H9 (cell line): ENCODE results near the gene LSP1. TPM values are rescaled to one million over a fixed set of nuclear protein-coding genes. Genes with fewer than 3 reads are reported as not detected.

Source experiments
- DNase-seq: peaks from one replicate; pipeline ENCODE4 v3.0.0-alpha.2; 2017
- H2AFZ ChIP-seq: one replicate; pipeline ENCODE4 v1.6.1; 2013; ENCODE audit warnings: mild to moderate bottlenecking, low read length, control low read depth, moderate library complexity
- H2AK5ac ChIP-seq: 2 replicates; pipeline ENCODE4 v1.6.1; 2013; ENCODE audit warnings: low read length, control low read depth, mixed read lengths; ENCODE audit not compliant: insufficient read length
- H2BK120ac ChIP-seq: one replicate; pipeline ENCODE4 v1.6.1; 2013; ENCODE audit warnings: low read depth, mild to moderate bottlenecking, low read length, control low read depth, inconsistent platforms; ENCODE audit not compliant: poor library complexity, severe bottlenecking
- H2BK12ac ChIP-seq: 2 replicates; pipeline ENCODE4 v1.6.1; 2013; ENCODE audit warnings: low read length, control low read depth, mixed read lengths, low read depth; ENCODE audit not compliant: insufficient read length
- H2BK15ac ChIP-seq: 2 replicates; pipeline ENCODE4 v1.6.1; 2013; ENCODE audit warnings: low read depth, low read length, control low read depth
- H2BK20ac ChIP-seq: one replicate; pipeline ENCODE4 v1.6.1; 2013; ENCODE audit warnings: low read depth, mild to moderate bottlenecking, low read length, control low read depth, inconsistent platforms; ENCODE audit not compliant: poor library complexity, severe bottlenecking
- H2BK5ac ChIP-seq: 2 replicates; pipeline ENCODE4 v1.6.1; 2013; ENCODE audit warnings: low read length, control low read depth, mixed read lengths; ENCODE audit not compliant: insufficient read length
- H3K14ac ChIP-seq: 2 replicates; pipeline ENCODE4 v1.6.1; 2013; ENCODE audit warnings: low read length, control low read depth; ENCODE audit not compliant: insufficient read depth
- H3K18ac ChIP-seq: 2 replicates; pipeline ENCODE4 v1.6.1; 2013; ENCODE audit warnings: low read depth, mild to moderate bottlenecking, mixed read lengths, low read length, control low read depth; ENCODE audit not compliant: insufficient read length
- H3K23ac ChIP-seq: 2 replicates; pipeline ENCODE4 v1.6.1; 2013; ENCODE audit warnings: low read length, control low read depth, mixed read lengths, low read depth; ENCODE audit not compliant: insufficient read length
- H3K23me2 ChIP-seq: 2 replicates; pipeline ENCODE4 v1.6.1; 2013; ENCODE audit warnings: low read depth, mild to moderate bottlenecking, mixed read lengths, low read length, control low read depth; ENCODE audit not compliant: insufficient read length, poor library complexity, severe bottlenecking
- H3K27ac ChIP-seq: 2 replicates; pipeline ENCODE4 v1.5.1; 2013; ENCODE audit warnings: low read length, control low read depth, mixed read lengths, low read depth; ENCODE audit not compliant: insufficient read length
- H3K27me3 ChIP-seq: 2 replicates; pipeline ENCODE4 v1.6.1; 2013; ENCODE audit warnings: low read length, control low read depth, inconsistent platforms; ENCODE audit not compliant: insufficient read depth
- H3K4ac ChIP-seq: 2 replicates; pipeline ENCODE4 v1.6.1; 2013; ENCODE audit warnings: low read depth, mild to moderate bottlenecking, control low read depth, inconsistent platforms, low read length, moderate library complexity
- H3K4me1 ChIP-seq: 2 replicates; pipeline ENCODE4 v1.6.1; 2013; ENCODE audit warnings: low read length, control low read depth, inconsistent platforms; ENCODE audit not compliant: insufficient read depth
- H3K4me2 ChIP-seq: 2 replicates; pipeline ENCODE4 v1.6.1; 2013; ENCODE audit warnings: low read length, control low read depth, mixed read lengths; ENCODE audit not compliant: insufficient read length, insufficient read depth
- H3K56ac ChIP-seq: 2 replicates; pipeline ENCODE4 v1.6.1; 2013; ENCODE audit warnings: low read depth, mild to moderate bottlenecking, mixed read lengths, low read length, control low read depth; ENCODE audit not compliant: insufficient read length
- H3K79me1 ChIP-seq: 2 replicates; pipeline ENCODE4 v1.6.1; 2013; ENCODE audit warnings: low read depth, mild to moderate bottlenecking, moderate library complexity, low read length, control low read depth, inconsistent platforms; ENCODE audit not compliant: insufficient read depth, poor library complexity, severe bottlenecking
- H3K79me2 ChIP-seq: 2 replicates; pipeline ENCODE4 v1.6.1; 2013; ENCODE audit warnings: low read length, control low read depth, inconsistent platforms; ENCODE audit not compliant: insufficient read depth
- H3K9ac ChIP-seq: 2 replicates; pipeline ENCODE4 v1.6.1; 2013; ENCODE audit warnings: low read length, control low read depth, mixed read lengths; ENCODE audit not compliant: insufficient read length; ENCODE audit errors: extremely low read depth
- H3K9me3 ChIP-seq: one replicate; pipeline ENCODE4 v1.6.1; 2013; ENCODE audit warnings: low read depth, low read length, inconsistent platforms; ENCODE audit not compliant: control insufficient read depth
- H3T11ph ChIP-seq: one replicate; pipeline ENCODE4 v1.6.1; 2013; ENCODE audit warnings: mild to moderate bottlenecking, low read length, control low read depth, inconsistent platforms
- H4K20me1 ChIP-seq: one replicate; pipeline ENCODE4 v1.6.1; 2013; ENCODE audit not compliant: control insufficient read depth, insufficient read length, insufficient read depth
- H4K5ac ChIP-seq: 2 replicates; pipeline ENCODE4 v1.6.1; 2013; ENCODE audit warnings: low read depth, mild to moderate bottlenecking, mixed read lengths, low read length, control low read depth; ENCODE audit not compliant: insufficient read length
- H4K8ac ChIP-seq: replicated peaks from 2 replicates; pipeline ENCODE4 v1.6.1; 2013; ENCODE audit warnings: low read length, control low read depth, mixed read lengths, low read depth; ENCODE audit not compliant: insufficient read length
- H4K91ac ChIP-seq: 2 replicates; pipeline ENCODE4 v1.6.1; 2013; ENCODE audit warnings: low read depth, mild to moderate bottlenecking, moderate library complexity, mixed read lengths, low read length, control low read depth; ENCODE audit not compliant: insufficient read length
- H3K27ac Mint-ChIP-seq, 3 experiments: 2 replicates in 2 of 3; 3 replicates in 1 of 3; pipeline ENCODE4 v1.8.0; 2020 to 2021; ENCODE audit warnings: mixed read lengths in 3 of 3, mild to moderate bottlenecking in 1 of 3, moderate library complexity in 1 of 3
- H3K27me3 Mint-ChIP-seq: 2 replicates; pipeline ENCODE4 v1.8.0; 2021; ENCODE audit warnings: low read depth, mild to moderate bottlenecking, moderate library complexity, mixed read lengths
- H3K36me3 Mint-ChIP-seq, 3 experiments: 2 replicates in 2 of 3; 3 replicates in 1 of 3; pipeline ENCODE4 v1.8.0; 2020 to 2021; ENCODE audit warnings: low read depth in 3 of 3, mixed read lengths in 3 of 3; ENCODE audit not compliant: insufficient read depth in 1 of 3
- H3K4me1 Mint-ChIP-seq, 2 experiments: 2 replicates each; pipeline ENCODE4 v1.8.0; 2020; ENCODE audit warnings: mixed read lengths in 2 of 2
- H3K4me3 Mint-ChIP-seq, 2 experiments: 2 replicates in 1 of 2; 3 replicates in 1 of 2; pipeline ENCODE4 v1.8.0; 2020 to 2021; ENCODE audit warnings: mild to moderate bottlenecking in 2 of 2, mixed read lengths in 2 of 2, moderate library complexity in 1 of 2
- H3K9me3 Mint-ChIP-seq, 2 experiments: 2 replicates in 1 of 2; 3 replicates in 1 of 2; pipeline ENCODE4 v1.8.0; 2020; ENCODE audit warnings: mild to moderate bottlenecking in 2 of 2, mixed read lengths in 2 of 2, moderate library complexity in 1 of 2
- WGBS: extraction: QIAGEN DNeasy Blood & Tissue Kit; methylation state at CpG from one replicate; pipeline ENCODE4 v1.1.7; 2013; ENCODE audit warnings: missing lambda C conversion rate, low lambda C conversion rate, mixed read lengths; ENCODE audit not compliant: insufficient read length; ENCODE audit errors: extremely low coverage; 5-methylcytosine and 5-hydroxymethylcytosine counted together
- total RNA-seq: library from RNA; stranded (reverse); gene quantifications from 2 replicates; pipeline ENCODE4 v1.2.1, GENCODE V29; 2021
- TF ChIP-seq, protein P1 (sequence below): fragments of 200-600 bp; sonication (generic); conservative IDR thresholded peaks from 3 replicates; pipeline ENCODE4 v1.8.0; 2021; ENCODE audit warnings: antibody characterized with exemption, mild to moderate bottlenecking

LSP1 gene
- total RNA-seq, 1 experiment from 2014 or later, result not detected

DNA sequence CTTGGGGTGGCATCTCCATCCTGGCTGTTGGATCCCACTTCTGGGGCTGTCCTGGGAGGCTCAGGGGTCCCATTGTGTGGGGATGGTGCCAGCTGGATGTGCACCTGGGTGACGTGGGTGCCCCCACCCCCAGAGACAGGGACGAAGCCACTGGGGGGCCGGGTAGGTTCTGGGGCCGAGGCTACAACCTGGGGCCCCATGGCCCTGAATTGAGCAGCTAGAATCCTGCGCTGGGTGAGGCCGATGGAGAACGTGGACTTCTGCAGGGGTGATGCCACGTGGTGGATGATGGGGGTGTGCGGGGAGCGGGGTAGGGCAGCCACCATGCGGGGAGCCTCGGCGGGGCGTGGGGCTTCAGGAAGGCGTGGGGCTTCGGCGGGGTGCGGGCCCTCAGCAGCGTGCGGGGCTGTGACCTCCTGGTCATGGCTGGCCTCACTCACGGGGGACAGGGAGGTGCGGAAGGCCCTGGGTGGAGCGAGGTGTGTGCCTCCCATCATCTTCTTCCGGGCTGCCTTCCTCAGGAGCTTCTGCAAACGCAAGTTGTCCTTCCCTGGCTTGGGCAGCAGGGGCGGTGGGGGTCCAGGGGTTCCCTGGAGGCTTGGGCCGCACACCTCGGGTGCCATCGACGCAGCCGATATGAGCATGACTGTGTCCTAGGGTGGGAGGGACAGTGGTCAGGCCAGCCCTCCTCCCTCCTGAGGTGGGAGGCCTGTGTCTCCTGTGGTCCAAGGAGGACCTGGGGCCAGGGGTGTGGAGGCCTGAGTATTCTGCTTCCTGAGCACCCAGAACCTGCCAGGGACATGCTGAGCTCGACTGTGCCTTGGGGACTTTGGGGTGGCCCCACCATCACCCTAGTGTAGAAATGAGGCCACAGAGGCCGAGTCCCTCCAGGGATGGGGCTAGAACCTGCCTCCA lies 37.3 kb downstream of the LSP1 start:
- Mint-ChIP-seq H3K9me3 (no peaks in the 10 kb centered on the region; a peak in 1 of 5 replicates), H3K4me3 (no peak overlapping the region), H3K4me1 (no peaks in the 10 kb centered on the region), H3K36me3 (no peaks in the 10 kb centered on the region), H3K27me3 (peaks cover 19% of the 10 kb centered on the region), H3K27ac (no peak overlapping the region)
- Histone ChIP-seq H4K91ac (no peak overlapping the region), H2BK5ac (no peak overlapping the region), H4K5ac (no peak overlapping the region), H3T11ph (no peak overlapping the region), H3K4ac (no peak overlapping the region), H2BK20ac (no peak overlapping the region), H3K79me1 (no peaks in the 10 kb centered on the region), H3K4me2 (no peak overlapping the region), H3K18ac (no peak overlapping the region), H3K23ac (no peak overlapping the region), H3K23me2 (no peaks in the 10 kb centered on the region), H2BK12ac (no peak overlapping the region), H2AFZ (no peak overlapping the region), H3K27ac (no peak overlapping the region), H2BK120ac (no peak overlapping the region), H3K4me1 (no peaks in the 10 kb centered on the region), H2BK15ac (no peak overlapping the region), H3K9me3 (no peaks in the 10 kb centered on the region), H3K9ac (no peak overlapping the region), H3K14ac (no peak overlapping the region; the same call in 1 of the 2 replicates), H2AK5ac (no peak overlapping the region), H4K8ac (no peak overlapping the region), H3K79me2 (no peaks in the 10 kb centered on the region), H4K20me1 (no peaks in the 10 kb centered on the region), H3K56ac (no peak overlapping the region), H3K27me3 (no peaks in the 10 kb centered on the region)
- no CpG with 5 or more reads among the region's 33 CpGs for WGBS
- DNase-seq, result no peak
- TF ChIP-seq, protein P1, sequence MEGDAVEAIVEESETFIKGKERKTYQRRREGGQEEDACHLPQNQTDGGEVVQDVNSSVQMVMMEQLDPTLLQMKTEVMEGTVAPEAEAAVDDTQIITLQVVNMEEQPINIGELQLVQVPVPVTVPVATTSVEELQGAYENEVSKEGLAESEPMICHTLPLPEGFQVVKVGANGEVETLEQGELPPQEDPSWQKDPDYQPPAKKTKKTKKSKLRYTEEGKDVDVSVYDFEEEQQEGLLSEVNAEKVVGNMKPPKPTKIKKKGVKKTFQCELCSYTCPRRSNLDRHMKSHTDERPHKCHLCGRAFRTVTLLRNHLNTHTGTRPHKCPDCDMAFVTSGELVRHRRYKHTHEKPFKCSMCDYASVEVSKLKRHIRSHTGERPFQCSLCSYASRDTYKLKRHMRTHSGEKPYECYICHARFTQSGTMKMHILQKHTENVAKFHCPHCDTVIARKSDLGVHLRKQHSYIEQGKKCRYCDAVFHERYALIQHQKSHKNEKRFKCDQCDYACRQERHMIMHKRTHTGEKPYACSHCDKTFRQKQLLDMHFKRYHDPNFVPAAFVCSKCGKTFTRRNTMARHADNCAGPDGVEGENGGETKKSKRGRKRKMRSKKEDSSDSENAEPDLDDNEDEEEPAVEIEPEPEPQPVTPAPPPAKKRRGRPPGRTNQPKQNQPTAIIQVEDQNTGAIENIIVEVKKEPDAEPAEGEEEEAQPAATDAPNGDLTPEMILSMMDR, result no peak
